CD8-positive, alpha-beta memory T cell (primary cell): ENCODE results near the gene RALGPS2. TPM values are rescaled to one million over a fixed set of nuclear protein-coding genes. Genes with fewer than 3 reads are reported as not detected.

Experiments used
- CTCF ChIA-PET: fragments of 350-600 bp; sonication (Branson Sonifier 250); formaldehyde crosslinking; loops from one replicate; lab custom pipeline; 2021; ENCODE audit warnings: antibody characterized with exemption; lab: Charles Lee
- POLR2A ChIA-PET: fragments of 350-600 bp; sonication (Branson Sonifier 250); formaldehyde crosslinking; loops from one replicate; lab custom pipeline; 2021; ENCODE audit warnings: antibody characterized with exemption; lab: Charles Lee
- DNase-seq, 5 donors: peaks; one replicate each; pipeline versions ENCODE4 v3.0.0 to v3.0.0-alpha.2; 2020 to 2022; ENCODE audit warnings: mixed read lengths in 1 of 5
- H3K27ac ChIP-seq: one replicate; pipeline ENCODE4 v1.7.0; 2013; ENCODE audit warnings: low read depth, mild to moderate bottlenecking, low read length, moderate library complexity
- H3K27me3 ChIP-seq: 2 replicates; pipeline ENCODE4 v1.7.0; 2013; ENCODE audit warnings: low read length, mild to moderate bottlenecking; ENCODE audit not compliant: insufficient read depth, poor library complexity, severe bottlenecking
- H3K36me3 ChIP-seq: 2 replicates; pipeline ENCODE4 v1.7.0; 2013; ENCODE audit warnings: mild to moderate bottlenecking, low read length, moderate library complexity; ENCODE audit not compliant: insufficient read depth
- H3K4me1 ChIP-seq: 2 replicates; pipeline ENCODE4 v1.7.0; 2013; ENCODE audit warnings: mild to moderate bottlenecking, low read length, moderate library complexity; ENCODE audit not compliant: insufficient read depth
- H3K4me3 ChIP-seq: 2 replicates; pipeline ENCODE4 v1.7.0; 2013; ENCODE audit warnings: mild to moderate bottlenecking, low read length
- H3K9me3 ChIP-seq: 2 replicates; pipeline ENCODE4 v1.7.0; 2013; ENCODE audit warnings: mild to moderate bottlenecking, low read length
- H3K27ac Mint-ChIP-seq, 8 donors: one replicate each; pipeline ENCODE4 v1.8.0; 2020 to 2021; ENCODE audit warnings: mixed read lengths in 8 of 8, mild to moderate bottlenecking in 6 of 8, inconsistent platforms in 3 of 8, moderate library complexity in 3 of 8
- H3K27me3 Mint-ChIP-seq, 2 donors: one replicate each; pipeline ENCODE4 v1.8.0; 2020 to 2021; ENCODE audit warnings: mixed read lengths in 2 of 2, mild to moderate bottlenecking in 1 of 2, moderate library complexity in 1 of 2
- H3K36me3 Mint-ChIP-seq, 3 donors: one replicate each; pipeline ENCODE4 v1.8.0; 2020 to 2021; ENCODE audit warnings: mixed read lengths in 3 of 3, inconsistent platforms in 1 of 3, mild to moderate bottlenecking in 1 of 3
- H3K4me1 Mint-ChIP-seq, 3 donors: one replicate each; pipeline ENCODE4 v1.8.0; 2020 to 2021; ENCODE audit warnings: mixed read lengths in 3 of 3, inconsistent platforms in 1 of 3, mild to moderate bottlenecking in 1 of 3
- H3K4me3 Mint-ChIP-seq, 7 donors: one replicate each; pipeline ENCODE4 v1.8.0; 2020 to 2021; ENCODE audit warnings: mixed read lengths in 7 of 7, mild to moderate bottlenecking in 6 of 7, moderate library complexity in 4 of 7, inconsistent platforms in 2 of 7
- H3K9me3 Mint-ChIP-seq, 5 donors: one replicate each; pipeline ENCODE4 v1.8.0; 2020 to 2022; ENCODE audit warnings: mixed read lengths in 5 of 5, mild to moderate bottlenecking in 3 of 5, moderate library complexity in 2 of 5, inconsistent platforms in 1 of 5
- polyA plus RNA-seq: library from polyadenylated mRNA; unstranded; fragments of 300-500 nt; fragmentation: Illumina TruSeq; gene quantifications from one replicate; pipeline ENCODE4 v1.2.3, GENCODE V29; 2021
- total RNA-seq, 2 experiments: library from RNA; stranded (reverse); gene quantifications; one replicate each; pipeline ENCODE4 v1.2.3, GENCODE V29; 2021

Gene RALGPS2
- total and polyA plus RNA-seq, 3 experiments from 2014 or later, result 1.8 to 4.1 (median 2.1) TPM

GRCh38 chr1:178960482-178961240 lies 235.6 kb downstream of the RALGPS2 start:
- H3K4me1 Mint-ChIP-seq, result no peaks in the 10 kb centered on the region
- H3K27ac ChIP-seq, result no peak overlapping the region
- no peak overlapping the region for H3K4me3 Mint-ChIP-seq
- H3K4me3 ChIP-seq, result no peak overlapping the region
- H3K27me3 ChIP-seq, result no peaks in the 10 kb centered on the region
- no peaks in the 10 kb centered on the region for H3K9me3 ChIP-seq
- no peak for DNase-seq
- H3K9me3 Mint-ChIP-seq, result peaks cover 0 to 2% (median 0%) of the 10 kb centered on the region in 5 donors
- no peaks in the 10 kb centered on the region for H3K36me3 ChIP-seq
- H3K4me1 ChIP-seq, result no peaks in the 10 kb centered on the region
- peak overlapping the region in 1 of 8 donors; percentile 9 for H3K27ac Mint-ChIP-seq
- H3K27me3 Mint-ChIP-seq, result peaks cover 6 to 19% of the 10 kb centered on the region in 2 donors
- ChIA-PET CTCF (no interaction called here), POLR2A (no interaction called here)
- no peaks in the 10 kb centered on the region for H3K36me3 Mint-ChIP-seq

GRCh38 chr1:178961331-178961730 lies 236.3 kb downstream of the RALGPS2 start:
- POLR2A ChIA-PET, result no interaction called here
- peaks cover 0 to 2% (median 0%) of the 10 kb centered on the region in 5 donors for H3K9me3 Mint-ChIP-seq
- H3K27me3 Mint-ChIP-seq, result peaks cover 6 to 16% of the 10 kb centered on the region in 2 donors
- Histone ChIP-seq H3K27ac (no peak overlapping the region), H3K4me3 (no peak overlapping the region), H3K4me1 (no peaks in the 10 kb centered on the region), H3K36me3 (no peaks in the 10 kb centered on the region), H3K27me3 (no peaks in the 10 kb centered on the region), H3K9me3 (no peaks in the 10 kb centered on the region)
- peaks cover 0 to 2% (median 0%) of the 10 kb centered on the region in 3 donors for H3K36me3 Mint-ChIP-seq
- H3K4me3 Mint-ChIP-seq, result no peak overlapping the region
- H3K27ac Mint-ChIP-seq, result no peak overlapping the region
- CTCF ChIA-PET, result no interaction called here
- no peaks in the 10 kb centered on the region for H3K4me1 Mint-ChIP-seq
- DNase-seq, result no peak

- Histone ChIP-seq H3K27ac (no peak overlapping the region), H3K4me3 (no peak overlapping the region), H3K4me1 (no peaks in the 10 kb centered on the region), H3K36me3 (no peaks in the 10 kb centered on the region), H3K27me3 (no peaks in the 10 kb centered on the region), H3K9me3 (no peaks in the 10 kb centered on the region)
- no peak overlapping the region for H3K4me3 Mint-ChIP-seq
- peaks cover 6 to 15% of the 10 kb centered on the region in 2 donors for H3K27me3 Mint-ChIP-seq
- peaks cover 0 to 2% (median 0%) of the 10 kb centered on the region in 5 donors for H3K9me3 Mint-ChIP-seq
- ChIA-PET CTCF (no interaction called here), POLR2A (no interaction called here)
- no peak for DNase-seq
- no peaks in the 10 kb centered on the region for H3K4me1 Mint-ChIP-seq
- peaks cover 0 to 2% (median 0%) of the 10 kb centered on the region in 3 donors for H3K36me3 Mint-ChIP-seq
- H3K27ac Mint-ChIP-seq, result no peak overlapping the region
These were observed 236.8 kb downstream of the RALGPS2 start for GRCh38 chr1:178961868-178962267.

- H3K27me3 Mint-ChIP-seq, result peaks cover 8 to 17% of the 10 kb centered on the region in 2 donors
These were observed 238.0 kb downstream of the RALGPS2 start for GRCh38 chr1:178962853-178963711.

GRCh38 chr1:178964469-178965330 lies 239.7 kb downstream of the RALGPS2 start:
- Histone ChIP-seq H3K27ac (no peak overlapping the region), H3K27me3 (no peaks in the 10 kb centered on the region), H3K36me3 (no peaks in the 10 kb centered on the region), H3K4me1 (no peaks in the 10 kb centered on the region), H3K4me3 (no peak overlapping the region), H3K9me3 (no peaks in the 10 kb centered on the region)
- Mint-ChIP-seq H3K36me3 (peaks cover 0 to 2% (median 0%) of the 10 kb centered on the region in 3 donors), H3K27me3 (peaks cover 7 to 19% of the 10 kb centered on the region in 2 donors), H3K9me3 (peaks cover 0 to 2% (median 0%) of the 10 kb centered on the region in 5 donors), H3K4me3 (no peak overlapping the region), H3K27ac (peak overlapping the region in 1 of 8 donors; percentile 14), H3K4me1 (no peaks in the 10 kb centered on the region)
- ChIA-PET POLR2A (no interaction called here), CTCF (no interaction called here)
- no peak for DNase-seq

More at GRCh38 chr1:178962853-178963711, 238.0 kb downstream of the RALGPS2 start:
- Histone ChIP-seq H3K27ac (no peak overlapping the region), H3K27me3 (no peaks in the 10 kb centered on the region), H3K4me1 (no peaks in the 10 kb centered on the region), H3K9me3 (no peaks in the 10 kb centered on the region), H3K4me3 (no peak overlapping the region), H3K36me3 (no peaks in the 10 kb centered on the region)
- Mint-ChIP-seq H3K36me3 (peaks cover 0 to 2% (median 0%) of the 10 kb centered on the region in 3 donors), H3K9me3 (peaks cover 0 to 2% (median 0%) of the 10 kb centered on the region in 5 donors), H3K4me3 (no peak overlapping the region), H3K27ac (no peak overlapping the region), H3K4me1 (no peaks in the 10 kb centered on the region)
- no peak for DNase-seq
- ChIA-PET POLR2A (no interaction called here), CTCF (no interaction called here)

- Histone ChIP-seq H3K9me3 (no peaks in the 10 kb centered on the region), H3K4me1 (no peaks in the 10 kb centered on the region), H3K36me3 (no peaks in the 10 kb centered on the region), H3K4me3 (no peak overlapping the region), H3K27me3 (no peaks in the 10 kb centered on the region), H3K27ac (no peak overlapping the region)
- H3K9me3 Mint-ChIP-seq, result peaks cover 0 to 2% (median 0%) of the 10 kb centered on the region in 5 donors
- POLR2A ChIA-PET, result no interaction called here
- CTCF ChIA-PET, result no interaction called here
- peaks cover 0 to 2% (median 0%) of the 10 kb centered on the region in 3 donors for H3K36me3 Mint-ChIP-seq
- H3K4me3 Mint-ChIP-seq, result no peak overlapping the region
- H3K4me1 Mint-ChIP-seq, result no peaks in the 10 kb centered on the region
- H3K27me3 Mint-ChIP-seq, result peaks cover 5 to 26% of the 10 kb centered on the region in 2 donors
- DNase-seq, result no peak
- no peak overlapping the region for H3K27ac Mint-ChIP-seq
These were observed 241.3 kb downstream of the RALGPS2 start for GRCh38 chr1:178966312-178966711.

GRCh38 chr1:178969226-178969987 lies 244.4 kb downstream of the RALGPS2 start:
- Histone ChIP-seq H3K4me1 (no peaks in the 10 kb centered on the region), H3K36me3 (no peaks in the 10 kb centered on the region), H3K27ac (no peak overlapping the region), H3K27me3 (no peaks in the 10 kb centered on the region), H3K9me3 (no peaks in the 10 kb centered on the region), H3K4me3 (no peak overlapping the region)
- peaks cover 7 to 16% (median 10%) of the 10 kb centered on the region in 3 donors for H3K4me1 Mint-ChIP-seq
- peak overlapping the region in 1 of 8 donors; percentile 54 for H3K27ac Mint-ChIP-seq
- H3K9me3 Mint-ChIP-seq, result peaks cover 0 to 2% (median 0%) of the 10 kb centered on the region in 5 donors
- no peak overlapping the region for H3K4me3 Mint-ChIP-seq
- POLR2A ChIA-PET, result no interaction called here
- peaks cover 0 to 4% (median 2%) of the 10 kb centered on the region in 3 donors for H3K36me3 Mint-ChIP-seq
- peaks cover 11 to 38% of the 10 kb centered on the region in 2 donors for H3K27me3 Mint-ChIP-seq
- no peak for DNase-seq
- CTCF ChIA-PET, result no interaction called here
